Mesenchymal stem cell (in vitro differentiated cells and primary cell): ENCODE measurements around the gene AMMECR1.

ENCODE experiments used
- DNase-seq: peaks from one replicate; pipeline ENCODE4 v3.0.0-alpha.2; 2013
- H2AFZ ChIP-seq: one replicate; pipeline ENCODE4 v1.6.1; 2013; ENCODE audit warnings: low read depth, mild to moderate bottlenecking, control low read depth, inconsistent platforms, low read length, moderate library complexity
- H2AK5ac ChIP-seq: 2 replicates; pipeline ENCODE4 v1.6.1; 2013; ENCODE audit warnings: low read length, moderate library complexity, mild to moderate bottlenecking, inconsistent platforms; ENCODE audit not compliant: severe bottlenecking
- H2BK120ac ChIP-seq: one replicate; pipeline ENCODE4 v1.6.1; 2013; ENCODE audit warnings: low read depth, mild to moderate bottlenecking, inconsistent platforms, low read length, moderate library complexity
- H2BK12ac ChIP-seq, 2 experiments: one replicate each; pipeline ENCODE4 v1.6.1; 2013; ENCODE audit warnings: inconsistent platforms in 2 of 2, low read length in 2 of 2, mild to moderate bottlenecking in 2 of 2, moderate library complexity in 2 of 2, control low read depth in 1 of 2
- H2BK15ac ChIP-seq: one replicate; pipeline ENCODE4 v1.6.1; 2013; ENCODE audit warnings: mild to moderate bottlenecking, low read depth, inconsistent platforms; ENCODE audit not compliant: poor library complexity, severe bottlenecking
- H2BK5ac ChIP-seq: 2 replicates; pipeline ENCODE4 v1.6.1; 2013; ENCODE audit warnings: low read depth, mild to moderate bottlenecking, low read length, control low read depth, inconsistent platforms; ENCODE audit not compliant: poor library complexity, severe bottlenecking
- H3K14ac ChIP-seq, 2 experiments: one replicate each; pipeline ENCODE4 v1.6.1; 2013; ENCODE audit warnings: inconsistent platforms in 2 of 2, low read length in 2 of 2, control low read depth in 1 of 2, mild to moderate bottlenecking in 1 of 2, moderate library complexity in 1 of 2
- H3K18ac ChIP-seq, 2 experiments: one replicate each; pipeline ENCODE4 v1.6.1; 2013; ENCODE audit warnings: inconsistent platforms in 2 of 2, low read length in 2 of 2, control low read depth in 1 of 2, low read depth in 1 of 2, mild to moderate bottlenecking in 1 of 2
- H3K23ac ChIP-seq, 2 experiments: one replicate each; pipeline ENCODE4 v1.6.1; 2013; ENCODE audit warnings: inconsistent platforms in 2 of 2, low read length in 2 of 2, mild to moderate bottlenecking in 2 of 2, moderate library complexity in 2 of 2, control low read depth in 1 of 2
- H3K27ac ChIP-seq: 2 replicates; pipeline ENCODE4 v1.5.1; 2013; ENCODE audit warnings: mild to moderate bottlenecking, moderate library complexity, low read length, control low read depth, inconsistent platforms; ENCODE audit not compliant: poor library complexity, severe bottlenecking
- H3K27me3 ChIP-seq, 2 experiments: 2 replicates each; pipeline versions ENCODE4 v1.6.1 to v1.7.0; 2013; ENCODE audit warnings: low read length in 2 of 2, mild to moderate bottlenecking in 2 of 2, moderate library complexity in 2 of 2, control low read depth in 1 of 2, inconsistent platforms in 1 of 2; ENCODE audit not compliant: control insufficient read depth in 1 of 2, insufficient read depth in 1 of 2
- H3K36me3 ChIP-seq, 2 experiments: 2 replicates each; pipeline versions ENCODE4 v1.6.1 to v1.7.0; 2013; ENCODE audit warnings: low read length in 2 of 2, control low read depth in 1 of 2, inconsistent platforms in 1 of 2, low read depth in 1 of 2, mild to moderate bottlenecking in 1 of 2; ENCODE audit not compliant: insufficient read depth in 2 of 2, control insufficient read depth in 1 of 2
- H3K4ac ChIP-seq, 2 experiments: one replicate each; pipeline ENCODE4 v1.6.1; 2013; ENCODE audit warnings: inconsistent platforms in 2 of 2, low read length in 2 of 2, mild to moderate bottlenecking in 2 of 2, moderate library complexity in 2 of 2, control low read depth in 1 of 2, low read depth in 1 of 2
- H3K4me1 ChIP-seq: 2 replicates; pipeline ENCODE4 v1.6.1; 2013; ENCODE audit warnings: low read depth, low read length, control low read depth; ENCODE audit not compliant: control insufficient read depth, insufficient read depth
- H3K4me2 ChIP-seq: 2 replicates; pipeline ENCODE4 v1.6.1; 2013; ENCODE audit warnings: low read length, mild to moderate bottlenecking, inconsistent platforms; ENCODE audit not compliant: poor library complexity, severe bottlenecking
- H3K4me3 ChIP-seq, 2 experiments: 2 replicates each; pipeline versions ENCODE4 v1.5.1 to v1.7.0; 2013; ENCODE audit warnings: low read length in 2 of 2, mild to moderate bottlenecking in 2 of 2, control low read depth in 1 of 2, low read depth in 1 of 2; ENCODE audit not compliant: insufficient read depth in 1 of 2
- H3K79me1 ChIP-seq: replicated peaks from 2 replicates; pipeline ENCODE4 v1.6.1; 2013; ENCODE audit warnings: mild to moderate bottlenecking, control low read depth, low read length, inconsistent platforms; ENCODE audit not compliant: poor library complexity, severe bottlenecking
- H3K9ac ChIP-seq: 2 replicates; pipeline ENCODE4 v1.7.0; 2013; ENCODE audit warnings: mild to moderate bottlenecking, low read length, moderate library complexity
- H3K9me3 ChIP-seq: 2 replicates; pipeline ENCODE4 v1.7.0; 2013; ENCODE audit warnings: mild to moderate bottlenecking, low read length; ENCODE audit not compliant: control insufficient read depth
- H4K8ac ChIP-seq: one replicate; pipeline ENCODE4 v1.6.1; 2013; ENCODE audit warnings: inconsistent platforms, mild to moderate bottlenecking, low read length, moderate library complexity
- H4K91ac ChIP-seq: one replicate; pipeline ENCODE4 v1.6.1; 2013; ENCODE audit warnings: mild to moderate bottlenecking, low read length, inconsistent platforms
- WGBS: methylation state at CpG from one replicate; pipeline ENCODE4 v1.1.7; 2013; ENCODE audit warnings: mixed read lengths; 5-methylcytosine and 5-hydroxymethylcytosine counted together

Gene AMMECR1

GRCh38 chrX:110294087-110294486, 23.8 kb downstream of the AMMECR1 start:
- H3K9ac ChIP-seq, result no peak overlapping the region
- H3K14ac ChIP-seq, result no peak overlapping the region
- no peak overlapping the region for H2BK12ac ChIP-seq
- no peak overlapping the region for H2BK120ac ChIP-seq
- no peak overlapping the region for H3K18ac ChIP-seq
- H2AK5ac ChIP-seq, result no peak overlapping the region
- DNase-seq, result peak; percentile 28
- no peaks in the 10 kb centered on the region for H3K4me1 ChIP-seq
- no peak overlapping the region for H3K4me2 ChIP-seq
- H3K27ac ChIP-seq, result no peak overlapping the region
- no peak overlapping the region for H3K23ac ChIP-seq
- peaks cover 0 to 5% of the 10 kb centered on the region in 2 experiments for H3K27me3 ChIP-seq
- WGBS, result 78% methylated on average over 2 of the region's 2 CpGs
- no peak overlapping the region for H4K91ac ChIP-seq
- no peak overlapping the region for H3K4ac ChIP-seq
- H2BK5ac ChIP-seq, result no peak overlapping the region
- no peaks in the 10 kb centered on the region for H3K36me3 ChIP-seq
- H3K9me3 ChIP-seq, result no peaks in the 10 kb centered on the region
- H2AFZ ChIP-seq, result no peak overlapping the region
- H4K8ac ChIP-seq, result no peak overlapping the region
- H3K4me3 ChIP-seq, result no peak overlapping the region
- no peaks in the 10 kb centered on the region for H3K79me1 ChIP-seq
- H2BK15ac ChIP-seq, result no peak overlapping the region

- Histone ChIP-seq H2BK120ac (no peak overlapping the region), H2BK15ac (no peak overlapping the region), H3K27me3 (peaks cover 0 to 5% of the 10 kb centered on the region in 2 experiments)
Measured at GRCh38 chrX:110293658-110294057, 24.2 kb downstream of the AMMECR1 start.

DNA sequence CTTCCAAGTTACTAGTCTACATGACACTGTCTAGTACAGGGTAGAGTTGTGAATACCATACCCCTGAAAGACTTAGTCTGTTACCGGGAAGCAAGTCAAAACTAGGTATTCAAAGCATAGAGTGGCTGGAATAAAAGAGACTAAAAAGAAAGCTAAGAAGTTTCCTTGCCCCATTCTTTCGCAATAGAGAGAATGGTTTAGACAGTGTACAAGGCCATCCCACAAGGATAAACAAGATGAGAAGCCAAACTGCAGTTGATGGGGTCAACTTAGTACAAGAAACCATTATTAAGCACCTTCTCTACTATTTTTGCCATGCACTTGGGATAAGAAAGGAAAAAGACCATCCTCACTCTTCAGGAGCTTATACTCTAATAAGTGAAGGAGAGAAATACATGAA, 30.3 kb downstream of the AMMECR1 start:
- Histone ChIP-seq H3K23ac (no peak overlapping the region), H3K27ac (no peak overlapping the region), H3K4ac (no peak overlapping the region), H3K36me3 (no peaks in the 10 kb centered on the region), H3K4me2 (no peak overlapping the region), H3K4me3 (no peak overlapping the region), H3K9me3 (no peaks in the 10 kb centered on the region), H2AK5ac (no peak overlapping the region), H2AFZ (no peak overlapping the region), H3K18ac (no peak overlapping the region), H4K91ac (no peak overlapping the region), H3K27me3 (no peaks in the 10 kb centered on the region), H3K9ac (no peak overlapping the region), H2BK5ac (no peak overlapping the region), H3K14ac (no peak overlapping the region), H4K8ac (no peak overlapping the region), H3K79me1 (no peaks in the 10 kb centered on the region), H3K4me1 (no peaks in the 10 kb centered on the region), H2BK12ac (no peak overlapping the region), H2BK15ac (no peak overlapping the region), H2BK120ac (no peak overlapping the region)
- peak; percentile 72 for DNase-seq
- 100% methylated on average over 1 of the region's 2 CpGs for WGBS

More at GRCh38 chrX:110293658-110294057, 24.2 kb downstream of the AMMECR1 start:
- H2AFZ ChIP-seq, result no peak overlapping the region
- no peak overlapping the region for H4K91ac ChIP-seq
- no peak overlapping the region for H3K4me3 ChIP-seq
- no peaks in the 10 kb centered on the region for H3K79me1 ChIP-seq
- no peak overlapping the region for H4K8ac ChIP-seq
- H3K4ac ChIP-seq, result no peak overlapping the region
- no peak for DNase-seq
- no peak overlapping the region for H2BK5ac ChIP-seq
- H2AK5ac ChIP-seq, result no peak overlapping the region
- H3K23ac ChIP-seq, result no peak overlapping the region
- no peaks in the 10 kb centered on the region for H3K36me3 ChIP-seq
- H3K9ac ChIP-seq, result no peak overlapping the region
- no peak overlapping the region for H3K18ac ChIP-seq
- no peaks in the 10 kb centered on the region for H3K9me3 ChIP-seq
- H3K27ac ChIP-seq, result no peak overlapping the region
- H3K4me1 ChIP-seq, result no peaks in the 10 kb centered on the region
- H3K14ac ChIP-seq, result no peak overlapping the region
- H3K4me2 ChIP-seq, result no peak overlapping the region
- no peak overlapping the region for H2BK12ac ChIP-seq

- H3K79me1 ChIP-seq, result no peaks in the 10 kb centered on the region
- peak; percentile 86 for DNase-seq
- H3K4ac ChIP-seq, result no peak overlapping the region
- H4K8ac ChIP-seq, result no peak overlapping the region
- no peaks in the 10 kb centered on the region for H3K27me3 ChIP-seq
- H3K18ac ChIP-seq, result no peak overlapping the region
- WGBS, result 8% methylated on average over 2 of the region's 6 CpGs
- peak overlapping the region; percentile 47 for H3K27ac ChIP-seq
- no peak overlapping the region for H3K14ac ChIP-seq
- H2AFZ ChIP-seq, result no peak overlapping the region
- H2AK5ac ChIP-seq, result peak overlapping the region; percentile 48
- no peak overlapping the region for H2BK5ac ChIP-seq
- H4K91ac ChIP-seq, result no peak overlapping the region
- H3K9ac ChIP-seq, result peak overlapping the region; percentile 61
- no peak overlapping the region for H3K23ac ChIP-seq
- no peaks in the 10 kb centered on the region for H3K36me3 ChIP-seq
- no peak overlapping the region for H2BK15ac ChIP-seq
- no peaks in the 10 kb centered on the region for H3K4me1 ChIP-seq
- H3K4me3 ChIP-seq, result no peak overlapping the region
- H3K9me3 ChIP-seq, result no peaks in the 10 kb centered on the region
- H3K4me2 ChIP-seq, result no peak overlapping the region
- no peak overlapping the region for H2BK120ac ChIP-seq
- no peak overlapping the region for H2BK12ac ChIP-seq
Measured at GRCh38 chrX:110286106-110286505, 31.8 kb downstream of the AMMECR1 start.
